Neuronal stem cell (in vitro differentiated cells): ENCODE results near the gene IGSF1. TPM values are rescaled to one million over a fixed set of nuclear protein-coding genes. Genes with fewer than 3 reads are reported as not detected.

Source experiments
- DNase-seq: peaks from one replicate; pipeline ENCODE4 v3.0.0-alpha.2; 2013; ENCODE audit warnings: low spot score
- H2AFZ ChIP-seq: one replicate; pipeline ENCODE4 v1.6.1; 2013; ENCODE audit warnings: mild to moderate bottlenecking, low read length, inconsistent platforms
- H2AK5ac ChIP-seq: 2 replicates; pipeline ENCODE4 v1.6.1; 2013; ENCODE audit warnings: low read depth, mild to moderate bottlenecking, inconsistent platforms, low read length, moderate library complexity, mixed read lengths
- H2BK120ac ChIP-seq: 2 replicates; pipeline ENCODE4 v1.6.1; 2013; ENCODE audit warnings: low read depth, mild to moderate bottlenecking, inconsistent platforms, low read length, moderate library complexity, mixed read lengths
- H2BK12ac ChIP-seq: one replicate; pipeline ENCODE4 v1.6.1; 2013; ENCODE audit warnings: low read length, inconsistent platforms
- H2BK15ac ChIP-seq: 2 replicates; pipeline ENCODE4 v1.6.1; 2013; ENCODE audit warnings: mild to moderate bottlenecking, low read length, inconsistent platforms, mixed read lengths
- H2BK5ac ChIP-seq: one replicate; pipeline ENCODE4 v1.6.1; 2013; ENCODE audit warnings: inconsistent platforms, mild to moderate bottlenecking, low read length, moderate library complexity
- H3K14ac ChIP-seq: one replicate; pipeline ENCODE4 v1.6.1; 2013; ENCODE audit warnings: low read length, inconsistent platforms
- H3K18ac ChIP-seq: 2 replicates; pipeline ENCODE4 v1.6.1; 2013; ENCODE audit warnings: low read length, inconsistent platforms
- H3K23ac ChIP-seq: 2 replicates; pipeline ENCODE4 v1.6.1; 2013; ENCODE audit warnings: low read depth, mild to moderate bottlenecking, mixed read lengths, low read length, inconsistent platforms; ENCODE audit not compliant: poor library complexity
- H3K27ac ChIP-seq: replicated peaks from 3 replicates; pipeline ENCODE4 v1.5.1; 2013; ENCODE audit warnings: low read length, inconsistent platforms
- H3K27me3 ChIP-seq, 3 experiments: 2 replicates each; pipeline ENCODE4 v1.6.1; 2013; ENCODE audit warnings: low read length in 3 of 3, mild to moderate bottlenecking in 2 of 3, inconsistent platforms in 1 of 3, low read depth in 1 of 3, mixed read lengths in 1 of 3, moderate library complexity in 1 of 3; ENCODE audit not compliant: control insufficient read depth in 3 of 3, insufficient read depth in 3 of 3
- H3K36me3 ChIP-seq, 2 donors: replicated peaks in 1 of 2; 2 replicates each; pipeline ENCODE4 v1.6.1; 2013; ENCODE audit warnings: low read length in 2 of 2; ENCODE audit not compliant: control insufficient read depth in 2 of 2, insufficient read depth in 2 of 2
- H3K4ac ChIP-seq: 2 replicates; pipeline ENCODE4 v1.6.1; 2013; ENCODE audit warnings: inconsistent platforms, mild to moderate bottlenecking, low read length, moderate library complexity
- H3K4me1 ChIP-seq, 2 donors: 1 replicate in 1 of 2; 2 replicates in 1 of 2; pipeline ENCODE4 v1.6.1; 2013; ENCODE audit warnings: low read length in 2 of 2, low read depth in 1 of 2; ENCODE audit not compliant: control insufficient read depth in 2 of 2, insufficient read depth in 1 of 2
- H3K4me2 ChIP-seq: one replicate; pipeline ENCODE4 v1.6.1; 2013; ENCODE audit warnings: mild to moderate bottlenecking, low read length, inconsistent platforms; ENCODE audit not compliant: insufficient read depth, poor library complexity, severe bottlenecking
- H3K4me3 ChIP-seq, 2 donors: 2 replicates each; pipeline ENCODE4 v1.5.1; 2013; ENCODE audit warnings: low read length in 2 of 2, mild to moderate bottlenecking in 2 of 2, inconsistent platforms in 1 of 2, moderate library complexity in 1 of 2
- H3K79me1 ChIP-seq: one replicate; pipeline ENCODE4 v1.6.1; 2013; ENCODE audit warnings: low read depth, mild to moderate bottlenecking, inconsistent platforms, low read length, moderate library complexity
- H3K9ac ChIP-seq: one replicate; pipeline ENCODE4 v1.6.1; 2013; ENCODE audit warnings: mild to moderate bottlenecking, low read depth, low read length, inconsistent platforms; ENCODE audit not compliant: poor library complexity
- H3K9me3 ChIP-seq, 2 donors: replicated peaks in 1 of 2; 2 replicates each; pipeline versions ENCODE3 to v1.6.1; 2013; ENCODE audit warnings: low read length in 2 of 2, mild to moderate bottlenecking in 2 of 2, inconsistent platforms in 1 of 2, low read depth in 1 of 2, mixed read lengths in 1 of 2, moderate library complexity in 1 of 2; ENCODE audit not compliant: control insufficient read depth in 2 of 2, insufficient read depth in 1 of 2
- H4K8ac ChIP-seq: one replicate; pipeline ENCODE4 v1.6.1; 2013; ENCODE audit warnings: low read depth, mild to moderate bottlenecking, inconsistent platforms, low read length, moderate library complexity
- H4K91ac ChIP-seq: one replicate; pipeline ENCODE4 v1.6.1; 2013; ENCODE audit warnings: low read length, low read depth, mild to moderate bottlenecking, inconsistent platforms; ENCODE audit not compliant: poor library complexity
- WGBS, 2 donors: extraction: QIAGEN DNeasy Blood & Tissue Kit; methylation state at CpG; one replicate each; pipeline ENCODE4 v1.1.7; 2013; ENCODE audit warnings: missing lambda C conversion rate in 2 of 2, mixed read lengths in 1 of 2; ENCODE audit not compliant: insufficient read length in 2 of 2, insufficient replicate concordance in 1 of 2; ENCODE audit errors: extremely low coverage in 2 of 2; 5-methylcytosine and 5-hydroxymethylcytosine counted together
- polyA plus RNA-seq, 2 experiments: library from polyadenylated mRNA; stranded (reverse); fragments of 200-250 nt; gene quantifications; one replicate each; pipeline ENCODE4 v1.2.3, GENCODE V29; 2013

IGSF1 gene
- 11.6 TPM for polyA plus RNA-seq (2013, experiment 1 of 2)
- 11.9 TPM for polyA plus RNA-seq (2013, experiment 2 of 2)

DNA sequence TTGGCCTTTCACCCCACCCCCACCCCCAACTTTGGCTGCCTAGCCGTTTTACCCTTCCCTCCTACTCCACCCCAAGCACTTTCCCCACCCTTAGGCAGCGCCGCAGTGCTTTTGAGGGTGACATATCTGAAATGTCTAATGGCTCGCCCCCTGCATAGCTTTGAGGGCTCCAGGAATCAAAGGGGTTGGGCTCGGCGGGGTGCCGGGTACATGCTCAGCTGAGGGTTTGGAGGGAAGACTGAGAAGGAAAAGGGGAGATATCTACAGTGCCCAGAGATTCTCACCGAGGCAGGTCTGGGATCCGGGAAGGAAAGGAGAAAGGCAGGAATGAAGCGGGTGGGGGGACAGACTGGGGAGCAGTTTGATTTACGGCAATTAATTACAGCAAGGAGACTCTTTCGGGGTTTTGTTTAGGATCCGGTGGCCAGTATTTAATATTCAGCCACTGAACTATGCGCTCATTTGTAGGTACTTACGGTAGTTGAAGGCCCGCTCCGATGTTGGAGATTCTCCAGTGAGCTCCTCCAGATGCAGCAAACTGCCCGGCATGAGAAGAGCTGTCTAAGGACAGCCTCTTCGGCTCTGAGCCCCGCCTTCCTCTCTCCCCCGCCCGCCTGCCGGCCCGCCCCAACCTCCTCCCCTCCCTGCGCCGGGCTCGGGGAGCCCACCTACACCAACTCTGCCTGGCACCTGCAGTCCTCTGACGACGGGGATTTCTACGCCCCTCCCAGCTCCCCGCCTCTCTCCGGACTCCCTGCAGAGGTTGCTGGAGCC lies at the start of gene IGSF1:
Gene IGSF1, minus strand, starts transcription at position 569 of the 774 bp plus-strand sequence. CDS start 2,632 bp downstream, outside the sequence.
- Histone ChIP-seq H3K14ac (no peak within 1 kb of the TSS), H2AK5ac (no peak within 1 kb of the TSS), H2BK120ac (no peak within 1 kb of the TSS), H3K4me3 (peak within 1 kb of the TSS in 1 of 2 donors; percentile 75), H3K9ac (no peak within 1 kb of the TSS), H3K9me3 (no peaks in the 10 kb centered on the region), H4K91ac (no peak within 1 kb of the TSS), H2BK12ac (no peak within 1 kb of the TSS), H3K27me3 (peaks cover 0 to 26% (median 0%) of the 10 kb centered on the region in 3 experiments), H3K36me3 (no peaks in the 10 kb centered on the region), H4K8ac (no peak within 1 kb of the TSS), H3K79me1 (no peaks in the 10 kb centered on the region), H2BK15ac (no peak within 1 kb of the TSS), H3K4me2 (peak within 1 kb of the TSS; percentile 43), H2BK5ac (no peak within 1 kb of the TSS), H2AFZ (peak within 1 kb of the TSS; percentile 68), H3K23ac (no peak within 1 kb of the TSS), H3K4ac (no peak within 1 kb of the TSS), H3K18ac (peak within 1 kb of the TSS; percentile 48), H3K4me1 (peaks cover 0 to 3% of the 10 kb centered on the region in 2 donors), H3K27ac (no peak within 1 kb of the TSS)
- no peak for DNase-seq
- no CpG with 5 or more reads among the region's 32 CpGs for WGBS, 2 donors

- Histone ChIP-seq H3K4me1 (no peaks in the 10 kb centered on the region), H3K14ac (no peak overlapping the region), H3K4me3 (no peak overlapping the region), H3K27me3 (no peaks in the 10 kb centered on the region), H3K18ac (no peak overlapping the region), H2AFZ (no peak overlapping the region), H3K9me3 (no peaks in the 10 kb centered on the region), H2BK5ac (no peak overlapping the region), H3K79me1 (no peaks in the 10 kb centered on the region), H2BK15ac (no peak overlapping the region), H3K23ac (no peak overlapping the region), H3K9ac (no peak overlapping the region), H2BK120ac (no peak overlapping the region), H4K8ac (no peak overlapping the region), H3K4ac (no peak overlapping the region), H3K4me2 (no peak overlapping the region), H3K27ac (no peak overlapping the region), H4K91ac (no peak overlapping the region), H3K36me3 (no peaks in the 10 kb centered on the region), H2BK12ac (no peak overlapping the region), H2AK5ac (no peak overlapping the region)
- DNase-seq, result no peak
- no CpG with 5 or more reads among the region's 3 CpGs for WGBS, 2 donors
Observed at GRCh38 chrX:131332331-131332730, 43.2 kb upstream of the IGSF1 start.

DNA sequence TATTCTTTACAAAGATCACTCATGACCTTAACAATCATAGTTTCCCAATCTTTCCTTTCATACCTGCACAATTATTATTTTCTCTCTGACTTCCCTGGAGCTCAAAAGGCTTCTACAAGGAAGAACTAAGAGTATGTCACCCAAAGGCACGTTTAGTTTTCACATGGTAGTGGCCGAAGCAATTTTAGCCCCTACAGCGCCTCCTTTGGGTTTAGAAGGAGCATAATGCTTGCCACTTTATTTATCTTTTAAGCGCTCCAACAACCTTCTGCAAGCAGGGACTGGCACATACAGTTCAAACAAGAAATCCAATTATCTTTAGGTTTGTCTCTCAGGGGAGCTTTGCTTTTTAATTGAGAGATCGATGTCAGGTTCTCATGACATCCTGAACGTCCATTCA lies 42.0 kb upstream of the IGSF1 start:
- no peak overlapping the region for H2BK120ac ChIP-seq
- DNase-seq, result no peak
- no peak overlapping the region for H2BK5ac ChIP-seq
- WGBS, 2 donors, result no CpG with 5 or more reads among the region's 6 CpGs
- H3K4me3 ChIP-seq, result no peak overlapping the region
- H3K4ac ChIP-seq, result no peak overlapping the region
- no peaks in the 10 kb centered on the region for H3K4me1 ChIP-seq
- no peak overlapping the region for H3K18ac ChIP-seq
- H3K23ac ChIP-seq, result no peak overlapping the region
- no peak overlapping the region for H2BK12ac ChIP-seq
- no peaks in the 10 kb centered on the region for H3K9me3 ChIP-seq
- no peaks in the 10 kb centered on the region for H3K27me3 ChIP-seq
- H3K27ac ChIP-seq, result no peak overlapping the region
- H3K79me1 ChIP-seq, result no peaks in the 10 kb centered on the region
- no peak overlapping the region for H4K8ac ChIP-seq
- H3K4me2 ChIP-seq, result no peak overlapping the region
- H4K91ac ChIP-seq, result no peak overlapping the region
- no peak overlapping the region for H2BK15ac ChIP-seq
- no peak overlapping the region for H2AFZ ChIP-seq
- no peaks in the 10 kb centered on the region for H3K36me3 ChIP-seq
- no peak overlapping the region for H3K14ac ChIP-seq
- H3K9ac ChIP-seq, result no peak overlapping the region
- no peak overlapping the region for H2AK5ac ChIP-seq

DNA sequence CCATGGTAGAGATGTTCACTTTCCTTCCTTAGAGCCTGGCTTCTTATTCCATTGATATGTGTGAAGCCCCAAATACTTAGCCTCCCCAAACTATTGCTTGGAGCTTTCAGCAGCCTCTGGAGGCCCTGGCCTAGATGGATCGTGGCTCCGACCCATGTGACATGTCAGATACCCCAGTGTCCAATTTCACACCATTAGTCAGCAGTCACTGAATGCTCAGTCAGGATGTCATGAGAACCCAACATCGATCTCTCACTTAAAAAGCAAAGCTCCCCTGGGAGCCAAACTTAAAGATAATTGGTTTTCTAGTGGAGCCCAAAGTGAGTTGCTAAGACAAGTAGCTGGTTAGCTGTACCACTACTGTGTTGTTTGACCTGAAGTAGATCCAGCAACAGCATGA lies 41.6 kb upstream of the IGSF1 start:
- no peaks in the 10 kb centered on the region for H3K9me3 ChIP-seq
- H2BK15ac ChIP-seq, result no peak overlapping the region
- no peak overlapping the region for H4K8ac ChIP-seq
- no peaks in the 10 kb centered on the region for H3K4me1 ChIP-seq
- H3K18ac ChIP-seq, result no peak overlapping the region
- H3K27me3 ChIP-seq, result no peaks in the 10 kb centered on the region
- no peak overlapping the region for H3K14ac ChIP-seq
- no peak overlapping the region for H3K9ac ChIP-seq
- no peak overlapping the region for H3K27ac ChIP-seq
- no peak overlapping the region for H2BK120ac ChIP-seq
- H2BK12ac ChIP-seq, result no peak overlapping the region
- no CpG with 5 or more reads among the region's 3 CpGs for WGBS, 2 donors
- H4K91ac ChIP-seq, result no peak overlapping the region
- no peaks in the 10 kb centered on the region for H3K36me3 ChIP-seq
- no peak overlapping the region for H3K23ac ChIP-seq
- H3K79me1 ChIP-seq, result no peaks in the 10 kb centered on the region
- H2AFZ ChIP-seq, result no peak overlapping the region
- no peak overlapping the region for H3K4ac ChIP-seq
- DNase-seq, result no peak
- H2AK5ac ChIP-seq, result no peak overlapping the region
- no peak overlapping the region for H3K4me3 ChIP-seq
- no peak overlapping the region for H2BK5ac ChIP-seq
- no peak overlapping the region for H3K4me2 ChIP-seq
